Testis (tissue), 3 donors: ENCODE data around the gene RAB6B. TPM values are rescaled to one million over a fixed set of nuclear protein-coding genes. Genes with fewer than 3 reads are reported as not detected.

Experiments used
- DNase-seq: peaks from one replicate; pipeline ENCODE4 v3.0.0-alpha.2; 2019
- H3K27ac ChIP-seq, 2 donors: fragments of 200-600 bp; sonication (generic); one replicate each; pipeline ENCODE4 v1.5.1; 2019
- H3K27me3 ChIP-seq: fragments of 200-600 bp; sonication (generic); one replicate; pipeline ENCODE4 v1.5.1; 2019
- H3K36me3 ChIP-seq: fragments of 200-600 bp; sonication (generic); one replicate; pipeline ENCODE4 v1.5.1; 2017; ENCODE audit warnings: low read depth; ENCODE audit errors: missing control alignments
- H3K4me1 ChIP-seq: fragments of 200-600 bp; sonication (generic); one replicate; pipeline ENCODE4 v1.5.1; 2019
- H3K4me3 ChIP-seq, 2 donors: fragments of 200-600 bp; sonication (generic); one replicate each; pipeline ENCODE4 v1.5.1; 2017 to 2019
- H3K9me3 ChIP-seq: fragments of 200-600 bp; sonication (generic); one replicate; pipeline ENCODE4 v1.5.1; 2017
- POLR2A ChIP-seq: fragments of 450-650 bp; IDR thresholded peaks from one replicate; pipeline ENCODE4 v1.6.1; 2017; ENCODE audit warnings: antibody characterized with exemption, mild to moderate bottlenecking, moderate library complexity
- WGBS, 2 donors: methylation state at CpG; one replicate each; pipeline ENCODE4 v1.1.5; 2018; 5-methylcytosine and 5-hydroxymethylcytosine counted together
- intact Hi-C: fragments of 100-400 bp; cut with DNase I; formaldehyde crosslinking; loops from one replicate; pipeline ENCODE4 v1.15.1; 2023; ENCODE audit warnings: low total_unique reads
- polyA plus RNA-seq: library from polyadenylated mRNA; stranded (reverse); fragments of 350-450 nt; fragmentation: Illumina TruSeq; extraction: RNeasy Lipid Tissue Mini Kit (QIAGEN cat#74804); gene quantifications from one replicate; pipeline ENCODE4 v1.2.3, GENCODE V29; 2014; ENCODE audit warnings: low read depth, low replicate concordance; ENCODE audit not compliant: insufficient read depth
- total RNA-seq, 2 donors: library from RNA; depleted of rRNA; stranded (reverse); fragments of >200 nt; gene quantifications; one replicate each; pipeline ENCODE4 v1.2.3, GENCODE V29; 2016
- TF ChIP-seq, protein P1 (sequence below), 3 experiments: fragments of 450-650 bp in 2 of 3; fragments of 200-600 bp in 1 of 3; sonication (generic) in 1 of 3; IDR thresholded peaks; one replicate each; pipeline ENCODE4 v1.5.1; 2016 to 2019; ENCODE audit warnings: antibody characterized with exemption in 3 of 3, mild to moderate bottlenecking in 2 of 3, moderate library complexity in 1 of 3

Gene RAB6B
- total and polyA plus RNA-seq, 3 donors from 2014 or later, result 5.1 to 8.6 (median 7.0) TPM

DNA sequence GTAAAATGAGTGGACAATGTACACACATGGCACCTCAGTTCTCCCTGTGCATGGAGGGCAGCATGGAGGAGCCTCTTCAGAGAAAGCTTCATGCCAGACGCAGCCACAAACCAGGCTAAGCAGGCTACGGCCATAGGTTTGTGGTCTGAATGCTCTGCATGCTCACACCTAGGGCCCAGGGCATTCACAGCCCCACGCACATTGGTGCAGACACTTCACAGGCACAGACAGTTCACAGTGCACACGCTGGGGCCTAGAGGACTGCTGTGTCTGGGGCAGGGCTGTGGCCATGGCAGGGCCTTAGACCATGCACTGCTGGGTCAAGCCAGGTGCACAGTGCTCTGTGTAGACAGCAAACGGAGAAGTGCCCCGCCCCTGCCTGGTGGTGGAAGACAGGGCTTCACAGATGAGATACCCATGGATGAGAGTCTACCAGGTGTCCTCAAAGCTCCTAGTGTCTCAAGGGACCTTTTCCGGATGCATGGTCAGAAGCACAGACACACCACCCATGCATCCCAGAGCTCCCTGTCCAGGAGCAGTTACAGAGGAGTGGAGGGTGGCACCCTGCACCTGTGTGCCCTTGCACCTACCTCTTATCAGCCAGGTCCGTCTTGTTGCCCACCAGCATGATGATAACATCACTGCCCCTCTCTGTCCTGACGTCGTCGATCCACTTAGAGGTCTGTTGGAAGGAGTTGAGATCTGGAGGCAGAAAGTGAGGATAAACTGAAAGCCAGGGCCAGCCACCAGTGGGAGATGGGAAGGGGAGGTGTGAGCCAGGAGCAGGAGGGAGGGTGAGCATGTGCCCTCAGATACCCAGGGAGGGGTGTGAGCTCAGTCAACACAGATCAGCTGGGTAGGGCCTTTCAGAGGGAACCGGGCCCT lies 56.5 kb downstream of the RAB6B start:
- no peaks in the 10 kb centered on the region for H3K36me3 ChIP-seq
- TF ChIP-seq, protein P1, sequence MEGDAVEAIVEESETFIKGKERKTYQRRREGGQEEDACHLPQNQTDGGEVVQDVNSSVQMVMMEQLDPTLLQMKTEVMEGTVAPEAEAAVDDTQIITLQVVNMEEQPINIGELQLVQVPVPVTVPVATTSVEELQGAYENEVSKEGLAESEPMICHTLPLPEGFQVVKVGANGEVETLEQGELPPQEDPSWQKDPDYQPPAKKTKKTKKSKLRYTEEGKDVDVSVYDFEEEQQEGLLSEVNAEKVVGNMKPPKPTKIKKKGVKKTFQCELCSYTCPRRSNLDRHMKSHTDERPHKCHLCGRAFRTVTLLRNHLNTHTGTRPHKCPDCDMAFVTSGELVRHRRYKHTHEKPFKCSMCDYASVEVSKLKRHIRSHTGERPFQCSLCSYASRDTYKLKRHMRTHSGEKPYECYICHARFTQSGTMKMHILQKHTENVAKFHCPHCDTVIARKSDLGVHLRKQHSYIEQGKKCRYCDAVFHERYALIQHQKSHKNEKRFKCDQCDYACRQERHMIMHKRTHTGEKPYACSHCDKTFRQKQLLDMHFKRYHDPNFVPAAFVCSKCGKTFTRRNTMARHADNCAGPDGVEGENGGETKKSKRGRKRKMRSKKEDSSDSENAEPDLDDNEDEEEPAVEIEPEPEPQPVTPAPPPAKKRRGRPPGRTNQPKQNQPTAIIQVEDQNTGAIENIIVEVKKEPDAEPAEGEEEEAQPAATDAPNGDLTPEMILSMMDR (IDR thresholded peaks at IDR 0.05), result no peak
- no peak for TF ChIP-seq POLR2A
- intact Hi-C loops, result no loop called here

DNA sequence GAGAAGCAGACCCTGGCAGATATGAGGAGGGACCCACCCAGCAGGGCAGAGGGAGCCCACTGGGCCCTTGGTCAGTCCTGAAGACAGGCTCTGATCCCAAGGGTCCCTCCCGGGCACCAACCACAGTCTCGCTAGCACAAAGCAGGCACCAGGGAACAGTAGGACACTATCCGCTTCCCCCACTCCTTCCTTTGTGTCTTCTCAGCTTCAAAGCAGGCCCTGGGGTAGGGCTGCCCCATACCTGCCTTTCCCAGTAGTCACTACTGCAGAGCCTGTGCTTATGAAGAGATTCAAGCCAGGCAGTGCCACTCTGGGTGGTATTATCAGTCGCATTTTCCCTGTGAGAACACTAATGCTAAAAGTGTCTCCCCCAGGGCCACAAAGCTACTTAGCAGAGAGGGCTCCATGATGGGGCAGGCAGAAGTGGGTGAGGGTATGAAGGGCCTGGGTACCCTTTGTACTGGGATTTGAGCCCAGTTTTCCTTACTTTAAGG lies 57.3 kb downstream of the RAB6B start:
- Histone ChIP-seq H3K9me3 (no peaks in the 10 kb centered on the region), H3K27me3 (no peaks in the 10 kb centered on the region), H3K27ac (no peak overlapping the region), H3K4me1 (no peaks in the 10 kb centered on the region), H3K4me3 (no peak overlapping the region), H3K36me3 (no peaks in the 10 kb centered on the region)
- intact Hi-C loops, result no loop called here
- no peak for DNase-seq
- 94 to 96% methylated on average over 4 of the region's 4 CpGs for WGBS, 2 donors
- TF ChIP-seq, protein P1 (IDR thresholded peaks at IDR 0.05), result no peak
- TF ChIP-seq POLR2A, result no peak

More for the DNA sequence above, 56.5 kb downstream of the RAB6B start:
- H3K27me3 ChIP-seq, result no peaks in the 10 kb centered on the region
- H3K4me3 ChIP-seq, result no peak overlapping the region
- no peak overlapping the region for H3K27ac ChIP-seq
- no peaks in the 10 kb centered on the region for H3K4me1 ChIP-seq
- no peaks in the 10 kb centered on the region for H3K9me3 ChIP-seq
- DNase-seq, result no peak
- WGBS, 2 donors, result 84 to 89% methylated on average over 11 to 12 of the region's 12 CpGs

DNA sequence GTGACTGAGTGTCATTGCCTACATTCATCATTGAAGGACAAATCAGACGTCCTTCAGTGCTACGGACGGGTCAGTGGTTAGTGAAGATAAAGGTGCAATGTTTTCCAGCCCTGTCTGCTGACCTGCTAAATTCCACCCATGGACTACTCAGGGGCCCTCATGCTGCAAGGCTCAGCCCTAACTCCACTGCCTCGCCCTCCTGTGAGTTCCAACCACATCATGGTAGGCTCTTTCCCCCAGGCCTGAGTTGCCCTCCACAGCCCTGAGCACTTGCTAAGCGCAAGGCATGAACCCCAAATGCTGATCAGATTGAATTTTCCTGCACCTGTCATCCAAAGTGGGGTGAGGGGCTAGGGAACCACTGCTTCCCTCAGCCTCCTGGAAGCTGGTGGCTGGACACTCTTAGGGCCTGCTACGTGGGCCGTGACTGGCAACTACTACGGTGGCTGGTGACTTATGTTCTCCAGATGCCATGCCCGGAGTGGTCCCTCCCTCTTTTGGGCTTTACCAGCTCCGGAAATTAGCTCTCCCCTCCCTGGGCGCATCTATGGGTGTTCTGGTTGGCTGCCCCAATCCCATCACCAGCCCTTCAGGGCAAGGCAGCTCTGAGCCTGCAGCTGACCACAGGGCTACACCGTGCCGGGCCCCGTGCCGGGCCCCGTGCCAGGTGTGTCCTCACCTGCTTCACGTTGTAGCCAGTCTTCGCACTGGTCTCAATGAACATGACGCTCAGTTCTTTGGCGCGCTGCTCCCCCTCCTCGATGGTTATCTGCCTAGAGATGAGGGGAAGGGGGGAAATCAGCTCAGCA lies 58.0 kb downstream of the RAB6B start:
- H3K4me3 ChIP-seq, result no peak overlapping the region
- no peak for DNase-seq
- intact Hi-C loops, result no loop called here
- no peaks in the 10 kb centered on the region for H3K9me3 ChIP-seq
- H3K27me3 ChIP-seq, result no peaks in the 10 kb centered on the region
- H3K4me1 ChIP-seq, result no peaks in the 10 kb centered on the region
- H3K36me3 ChIP-seq, result no peaks in the 10 kb centered on the region
- 95 to 96% methylated on average over 17 to 22 of the region's 22 CpGs for WGBS, 2 donors
- H3K27ac ChIP-seq, result no peak overlapping the region
- TF ChIP-seq, protein P1 (IDR thresholded peaks at IDR 0.05), result no peak
- no peak for TF ChIP-seq POLR2A

DNA sequence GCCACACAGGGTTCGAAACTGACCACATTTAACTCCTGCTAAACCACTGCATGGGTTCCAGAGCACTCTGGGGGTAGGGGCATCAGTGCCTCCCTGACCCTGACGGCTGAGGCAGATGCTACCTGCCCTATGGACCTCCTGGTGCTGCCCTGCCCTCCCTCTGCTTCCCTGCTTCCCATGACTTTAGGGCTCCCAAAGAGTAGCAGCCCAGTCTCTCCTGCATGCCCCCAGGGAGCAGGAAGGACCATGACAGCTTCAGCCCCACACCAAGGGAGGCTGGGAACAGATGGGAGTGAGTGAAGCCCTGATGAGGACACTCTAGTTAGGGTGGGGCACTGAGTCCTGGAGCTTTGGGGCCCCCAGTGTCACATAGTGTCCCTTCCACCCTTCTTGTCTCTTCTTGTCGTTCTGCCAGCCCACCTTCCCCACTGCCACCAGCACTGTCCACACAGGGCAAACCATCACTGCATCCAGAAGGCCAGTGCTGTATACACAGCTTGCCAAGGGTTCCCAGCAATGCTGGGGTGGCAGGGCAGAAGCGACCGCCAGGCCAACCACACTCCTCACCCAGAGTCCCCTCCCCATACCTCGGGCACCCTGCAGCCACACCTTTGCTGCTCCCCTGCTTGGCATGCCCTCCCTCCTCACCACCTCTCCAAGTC lies 59.1 kb downstream of the RAB6B start:
- WGBS, 2 donors, result 92 to 95% methylated on average over 4 to 6 of the region's 6 CpGs
- H3K27me3 ChIP-seq, result no peaks in the 10 kb centered on the region
- no peak overlapping the region for H3K4me3 ChIP-seq
- no peaks in the 10 kb centered on the region for H3K36me3 ChIP-seq
- DNase-seq, result no peak
- H3K4me1 ChIP-seq, result no peaks in the 10 kb centered on the region
- TF ChIP-seq, protein P1 (IDR thresholded peaks at IDR 0.05), result no peak
- TF ChIP-seq POLR2A, result no peak
- H3K27ac ChIP-seq, result no peak overlapping the region
- no peaks in the 10 kb centered on the region for H3K9me3 ChIP-seq
- intact Hi-C loops, result no loop called here
